DOHH2 (cell line): Measurements from ENCODE around the gene USP27X.

Experiments used
- H3F3A ChIP-seq: fragments of 200-600 bp; sonication (generic), shearing (Covaris generic); 2 replicates; pipeline ENCODE4 v1.6.0; 2016; ENCODE audit warnings: antibody characterized with exemption, mild to moderate bottlenecking; ENCODE audit not compliant: control insufficient read depth, insufficient read depth
- H3K27ac ChIP-seq: fragments of 200-600 bp; sonication (generic); 2 replicates; pipeline ENCODE4 v1.5.1; 2014; ENCODE audit warnings: low read depth, mild to moderate bottlenecking, low read length, moderate library complexity
- H3K27me3 ChIP-seq: fragments of 200-600 bp; sonication (generic); 2 replicates; pipeline ENCODE4 v1.6.1; 2014; ENCODE audit warnings: mild to moderate bottlenecking, low read length, mixed read lengths; ENCODE audit not compliant: control insufficient read depth
- H3K36me3 ChIP-seq: fragments of 200-600 bp; sonication (generic); 2 replicates; pipeline ENCODE4 v1.6.1; 2014; ENCODE audit warnings: mild to moderate bottlenecking, low read length, moderate library complexity, mixed read lengths; ENCODE audit not compliant: control insufficient read depth
- H3K4me1 ChIP-seq: fragments of 200-600 bp; sonication (generic); 2 replicates; pipeline ENCODE4 v1.6.1; 2014; ENCODE audit warnings: mild to moderate bottlenecking, low read length, mixed read lengths; ENCODE audit not compliant: control insufficient read depth
- H3K4me2 ChIP-seq: fragments of 200-600 bp; sonication (generic); 2 replicates; pipeline ENCODE4 v1.6.0; 2014; ENCODE audit warnings: mild to moderate bottlenecking, low read length, moderate library complexity
- H3K4me3 ChIP-seq: fragments of 200-600 bp; sonication (generic); 2 replicates; pipeline ENCODE4 v1.5.1; 2014; ENCODE audit warnings: mild to moderate bottlenecking, low read length, mixed read lengths
- H3K79me2 ChIP-seq: fragments of 200-600 bp; sonication (generic); 2 replicates; pipeline ENCODE4 v1.6.1; 2014; ENCODE audit warnings: mild to moderate bottlenecking, low read length, mixed read lengths; ENCODE audit not compliant: control insufficient read depth
- H3K9me2 ChIP-seq: fragments of 200-600 bp; sonication (generic); replicated peaks from 2 replicates; pipeline ENCODE4 v1.6.1; 2014; ENCODE audit warnings: mild to moderate bottlenecking, low read length, mixed read lengths; ENCODE audit not compliant: control insufficient read depth
- H3K9me3 ChIP-seq: fragments of 200-600 bp; sonication (generic); 2 replicates; pipeline ENCODE4 v1.6.1; 2014; ENCODE audit warnings: antibody characterized with exemption, low read length, mixed read lengths; ENCODE audit not compliant: control insufficient read depth, insufficient read depth
- H4K20me1 ChIP-seq: fragments of 200-600 bp; sonication (generic); 2 replicates; pipeline ENCODE4 v1.6.0; 2014; ENCODE audit warnings: low read depth, mild to moderate bottlenecking, antibody characterized with exemption, low read length, moderate library complexity; ENCODE audit not compliant: control insufficient read depth, insufficient read depth
- CTCF ChIP-seq: fragments of 200-600 bp; sonication (generic); IDR thresholded peaks from one replicate; pipeline ENCODE4 v1.5.1; 2014; ENCODE audit warnings: antibody characterized with exemption, mild to moderate bottlenecking, low read depth, low read length; ENCODE audit not compliant: poor library complexity, severe bottlenecking
- EZH2phosphoT487 ChIP-seq: fragments of 200-600 bp; sonication (generic); IDR thresholded peaks from 2 replicates; pipeline ENCODE4 v1.6.1; 2017; ENCODE audit warnings: borderline replicate concordance, mild to moderate bottlenecking, antibody characterized with exemption, low read length, moderate library complexity, mixed read lengths

Gene USP27X

GRCh38 chrX:49896951-49897350 lies 17.7 kb downstream of the USP27X start:
- H4K20me1 ChIP-seq, result no peaks in the 10 kb centered on the region
- no peaks in the 10 kb centered on the region for H3K9me2 ChIP-seq
- no peaks in the 10 kb centered on the region for H3K4me1 ChIP-seq
- H3K27me3 ChIP-seq, result 0 out of 2 replicates have a peak, but pooled peaks cover 5% of the 10 kb centered on the region
- H3F3A ChIP-seq, result no peaks in the 10 kb centered on the region
- no peak overlapping the region for H3K4me2 ChIP-seq
- no peaks in the 10 kb centered on the region for H3K36me3 ChIP-seq
- no peak overlapping the region for H3K27ac ChIP-seq
- no peaks in the 10 kb centered on the region for H3K9me3 ChIP-seq
- TF ChIP-seq EZH2phosphoT487 (no peak), CTCF (no peak)
- no peaks in the 10 kb centered on the region for H3K79me2 ChIP-seq
- H3K4me3 ChIP-seq, result no peak overlapping the region

GRCh38 chrX:49901048-49901447 lies 21.8 kb downstream of the USP27X start:
- no peaks in the 10 kb centered on the region for H3K79me2 ChIP-seq

DNA sequence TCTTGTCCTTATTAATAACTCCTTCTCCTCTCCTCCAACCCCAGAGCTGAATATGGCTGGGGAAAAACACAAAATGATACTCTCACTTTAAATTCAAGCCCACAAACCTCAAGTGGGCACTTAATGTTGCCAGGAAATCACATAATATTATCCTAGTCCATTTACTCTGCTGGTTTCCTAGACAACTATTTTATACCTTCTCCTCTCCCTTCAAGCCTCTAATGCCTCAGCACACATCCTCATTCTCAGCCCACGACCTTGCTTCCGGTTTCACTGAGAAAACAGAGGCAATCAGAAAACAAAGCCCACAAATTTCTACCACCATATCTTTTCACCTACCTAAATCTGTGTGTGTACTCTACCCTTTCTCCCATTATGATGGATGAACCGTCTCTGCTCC lies 31.1 kb downstream of the USP27X start:
- H3K4me2 ChIP-seq, result no peak overlapping the region

More at GRCh38 chrX:49901048-49901447, 21.8 kb downstream of the USP27X start:
- Histone ChIP-seq H3K4me2 (no peak overlapping the region), H3K27ac (no peak overlapping the region), H3K4me3 (no peak overlapping the region), H3F3A (no peaks in the 10 kb centered on the region), H4K20me1 (no peaks in the 10 kb centered on the region), H3K9me3 (no peaks in the 10 kb centered on the region), H3K27me3 (0 out of 2 replicates have a peak, but pooled peaks cover 6% of the 10 kb centered on the region), H3K9me2 (no peaks in the 10 kb centered on the region), H3K4me1 (no peaks in the 10 kb centered on the region), H3K36me3 (no peaks in the 10 kb centered on the region)
- TF ChIP-seq EZH2phosphoT487 (no peak), CTCF (no peak)

More for the DNA sequence above, 31.1 kb downstream of the USP27X start:
- Histone ChIP-seq H3K27ac (no peak overlapping the region), H3K79me2 (no peaks in the 10 kb centered on the region), H3K27me3 (no peaks in the 10 kb centered on the region), H3F3A (no peaks in the 10 kb centered on the region), H3K4me1 (no peaks in the 10 kb centered on the region), H3K36me3 (no peaks in the 10 kb centered on the region), H3K9me3 (no peaks in the 10 kb centered on the region), H3K4me3 (no peak overlapping the region), H4K20me1 (no peaks in the 10 kb centered on the region), H3K9me2 (no peaks in the 10 kb centered on the region)
- no peak for TF ChIP-seq CTCF
- no peak for TF ChIP-seq EZH2phosphoT487
